ENCODE measurements around the gene SCMH1. TPM values are rescaled to one million over a fixed set of nuclear protein-coding genes. Genes with fewer than 3 reads are reported as not detected.

The SCMH1 gene
- total RNA-seq, 1 donor from 2014 or later = 36.7 TPM

- no peaks in the 10 kb centered on the region for H3K9me3 Mint-ChIP-seq
- H3K36me3 Mint-ChIP-seq = peaks cover 10% of the 10 kb centered on the region
- H3K4me3 Mint-ChIP-seq = no peak overlapping the region
- H3K27ac Mint-ChIP-seq = no peak overlapping the region
- TF ChIP-seq, protein P1, sequence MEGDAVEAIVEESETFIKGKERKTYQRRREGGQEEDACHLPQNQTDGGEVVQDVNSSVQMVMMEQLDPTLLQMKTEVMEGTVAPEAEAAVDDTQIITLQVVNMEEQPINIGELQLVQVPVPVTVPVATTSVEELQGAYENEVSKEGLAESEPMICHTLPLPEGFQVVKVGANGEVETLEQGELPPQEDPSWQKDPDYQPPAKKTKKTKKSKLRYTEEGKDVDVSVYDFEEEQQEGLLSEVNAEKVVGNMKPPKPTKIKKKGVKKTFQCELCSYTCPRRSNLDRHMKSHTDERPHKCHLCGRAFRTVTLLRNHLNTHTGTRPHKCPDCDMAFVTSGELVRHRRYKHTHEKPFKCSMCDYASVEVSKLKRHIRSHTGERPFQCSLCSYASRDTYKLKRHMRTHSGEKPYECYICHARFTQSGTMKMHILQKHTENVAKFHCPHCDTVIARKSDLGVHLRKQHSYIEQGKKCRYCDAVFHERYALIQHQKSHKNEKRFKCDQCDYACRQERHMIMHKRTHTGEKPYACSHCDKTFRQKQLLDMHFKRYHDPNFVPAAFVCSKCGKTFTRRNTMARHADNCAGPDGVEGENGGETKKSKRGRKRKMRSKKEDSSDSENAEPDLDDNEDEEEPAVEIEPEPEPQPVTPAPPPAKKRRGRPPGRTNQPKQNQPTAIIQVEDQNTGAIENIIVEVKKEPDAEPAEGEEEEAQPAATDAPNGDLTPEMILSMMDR (conservative IDR thresholded peaks at IDR 0.05) = no peak
- no peak for DNase-seq (ENCODE audit: extremely low spot score, unreplicated experiment)
- H3K4me1 Mint-ChIP-seq (ENCODE audit: unreplicated experiment) = peaks cover 17% of the 10 kb centered on the region
- H3K27me3 Mint-ChIP-seq = no peaks in the 10 kb centered on the region
Observed at GRCh38 chr1:41153750-41154274, 88.3 kb downstream of the SCMH1 start.

GRCh38 chr1:41152622-41153044 lies 89.5 kb downstream of the SCMH1 start:
- Mint-ChIP-seq H3K9me3 (no peaks in the 10 kb centered on the region), H3K27me3 (no peaks in the 10 kb centered on the region), H3K4me3 (no peak overlapping the region), H3K27ac (no peak overlapping the region), H3K36me3 (peaks cover 10% of the 10 kb centered on the region), H3K4me1 (ENCODE audit: unreplicated experiment) (peaks cover 17% of the 10 kb centered on the region)
- TF ChIP-seq, protein P1 (conservative IDR thresholded peaks at IDR 0.05) = no peak
- no peak for DNase-seq (ENCODE audit: extremely low spot score, unreplicated experiment)

DNA sequence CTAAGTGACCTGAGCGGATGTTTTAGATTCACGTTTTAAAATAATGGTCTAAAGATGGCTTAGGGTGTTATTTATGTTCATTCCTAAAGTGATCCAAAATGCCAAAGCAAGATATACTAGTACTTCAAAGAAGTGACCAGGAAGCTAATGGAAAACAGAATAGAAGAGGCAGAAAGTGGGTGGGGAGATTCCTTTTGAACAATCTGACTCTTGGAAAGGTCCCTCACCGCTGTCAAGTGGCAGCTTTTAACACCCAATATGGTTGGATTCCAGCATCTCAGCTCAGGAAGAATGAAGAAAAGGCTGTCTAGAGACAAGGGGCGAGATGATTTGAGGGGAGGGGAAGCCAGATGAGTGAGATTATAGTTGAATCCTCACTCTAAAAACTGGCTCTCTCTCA lies 90.3 kb downstream of the SCMH1 start:
- Mint-ChIP-seq H3K9me3 (no peaks in the 10 kb centered on the region), H3K27ac (peak overlapping the region; percentile 1), H3K27me3 (no peaks in the 10 kb centered on the region), H3K36me3 (peaks cover 15% of the 10 kb centered on the region), H3K4me3 (no peak overlapping the region), H3K4me1 (ENCODE audit: unreplicated experiment) (peaks cover 17% of the 10 kb centered on the region)
- DNase-seq (ENCODE audit: extremely low spot score, unreplicated experiment) = no peak
- TF ChIP-seq, protein P1 (conservative IDR thresholded peaks at IDR 0.05) = no peak

DNA sequence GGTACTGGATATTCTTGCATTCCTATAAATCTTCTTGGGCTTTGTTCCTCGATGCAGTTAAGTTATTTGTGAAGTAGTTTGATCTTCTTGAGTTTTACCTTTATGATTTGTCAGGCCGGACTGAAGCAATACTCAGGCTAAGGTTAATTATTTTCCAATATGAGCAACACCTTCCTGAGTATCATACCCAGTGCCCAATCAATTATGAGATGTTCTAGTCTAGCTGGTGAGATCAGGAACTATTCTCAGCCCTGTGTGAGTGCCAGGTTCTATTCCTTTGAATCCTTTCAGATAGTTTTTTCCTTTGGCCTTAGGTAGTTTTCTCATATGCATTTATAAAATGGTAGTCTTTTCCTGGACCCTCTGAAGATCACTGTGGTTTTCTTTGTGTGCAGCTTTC lies 92.5 kb downstream of the SCMH1 start:
- Mint-ChIP-seq H3K27ac (no peak overlapping the region), H3K27me3 (no peaks in the 10 kb centered on the region), H3K4me1 (ENCODE audit: unreplicated experiment) (peaks cover 17% of the 10 kb centered on the region), H3K4me3 (no peak overlapping the region), H3K9me3 (no peaks in the 10 kb centered on the region), H3K36me3 (peaks cover 21% of the 10 kb centered on the region)
- TF ChIP-seq, protein P1 (conservative IDR thresholded peaks at IDR 0.05) = no peak
- DNase-seq (ENCODE audit: extremely low spot score, unreplicated experiment) = no peak

GRCh38 chr1:41144285-41144684 lies 97.8 kb downstream of the SCMH1 start:
- Mint-ChIP-seq H3K36me3 (peaks cover 57% of the 10 kb centered on the region), H3K27ac (no peak overlapping the region), H3K4me1 (ENCODE audit: unreplicated experiment) (no peaks in the 10 kb centered on the region), H3K4me3 (no peak overlapping the region), H3K27me3 (no peaks in the 10 kb centered on the region), H3K9me3 (no peaks in the 10 kb centered on the region)
- DNase-seq (ENCODE audit: extremely low spot score, unreplicated experiment) = no peak
- TF ChIP-seq, protein P1 (conservative IDR thresholded peaks at IDR 0.05) = no peak

GRCh38 chr1:41138549-41138948 lies 103.6 kb downstream of the SCMH1 start:
- TF ChIP-seq, protein P1 (conservative IDR thresholded peaks at IDR 0.05) = no peak
- Mint-ChIP-seq H3K27me3 (no peaks in the 10 kb centered on the region), H3K4me3 (no peak overlapping the region), H3K9me3 (no peaks in the 10 kb centered on the region), H3K4me1 (ENCODE audit: unreplicated experiment) (no peaks in the 10 kb centered on the region), H3K27ac (no peak overlapping the region), H3K36me3 (peaks cover 58% of the 10 kb centered on the region)
- no peak for DNase-seq (ENCODE audit: extremely low spot score, unreplicated experiment)

All from type B pancreatic cell (in vitro differentiated cells).